Mucosa of rectum (tissue), 2 donors: ENCODE results near the gene PHF5A.

Source experiments
- H3K27ac ChIP-seq, 2 donors: one replicate each; pipeline ENCODE4 v1.7.0; 2013; ENCODE audit warnings: inconsistent platforms in 2 of 2, low read depth in 2 of 2, low read length in 2 of 2
- H3K27me3 ChIP-seq, 2 donors: one replicate each; pipeline ENCODE4 v1.7.0; 2013; ENCODE audit warnings: low read length in 2 of 2; ENCODE audit not compliant: control insufficient read depth in 2 of 2, insufficient read depth in 2 of 2
- H3K36me3 ChIP-seq, 2 donors: one replicate each; pipeline ENCODE4 v1.7.0; 2013; ENCODE audit warnings: low read length in 2 of 2; ENCODE audit not compliant: control insufficient read depth in 2 of 2, insufficient read depth in 2 of 2
- H3K4me1 ChIP-seq, 2 donors: one replicate each; pipeline ENCODE4 v1.7.0; 2013; ENCODE audit warnings: low read length in 2 of 2, mild to moderate bottlenecking in 1 of 2; ENCODE audit not compliant: control insufficient read depth in 2 of 2, insufficient read depth in 2 of 2
- H3K4me3 ChIP-seq, 2 donors: one replicate each; pipeline ENCODE4 v1.7.0; 2013; ENCODE audit warnings: low read length in 2 of 2
- H3K9ac ChIP-seq, 2 donors: one replicate each; pipeline ENCODE4 v1.7.0; 2013; ENCODE audit warnings: low read length in 2 of 2, low read depth in 1 of 2, mild to moderate bottlenecking in 1 of 2
- H3K9me3 ChIP-seq, 2 donors: one replicate each; pipeline ENCODE4 v1.7.0; 2013; ENCODE audit warnings: low read length in 2 of 2; ENCODE audit not compliant: control insufficient read depth in 2 of 2
- donor health status: healthy.
- donor health status: Normal muscosa, but diverticular disease.

The PHF5A gene

GRCh38 chr22:41488076-41488475 lies 19.6 kb upstream of the PHF5A start:
- Histone ChIP-seq H3K36me3 (peaks cover 0 to 6% of the 10 kb centered on the region in 2 donors), H3K27me3 (no peaks in the 10 kb centered on the region), H3K9me3 (no peaks in the 10 kb centered on the region), H3K27ac (no peak overlapping the region), H3K9ac (peak overlapping the region in 1 of 2 donors; percentile 10), H3K4me3 (no peak overlapping the region), H3K4me1 (peaks cover 7 to 22% of the 10 kb centered on the region in 2 donors)

GRCh38 chr22:41487037-41487935 lies 18.8 kb upstream of the PHF5A start:
- H3K27me3 ChIP-seq: no peaks in the 10 kb centered on the region
- peaks cover 7 to 22% of the 10 kb centered on the region in 2 donors for H3K4me1 ChIP-seq
- no peak overlapping the region for H3K27ac ChIP-seq
- H3K9me3 ChIP-seq: no peaks in the 10 kb centered on the region
- H3K4me3 ChIP-seq: no peak overlapping the region
- no peak overlapping the region for H3K9ac ChIP-seq
- H3K36me3 ChIP-seq: peaks cover 0 to 6% of the 10 kb centered on the region in 2 donors

GRCh38 chr22:41485033-41485432 lies 16.5 kb upstream of the PHF5A start:
- H3K27ac ChIP-seq: peak overlapping the region; percentile 45 to 49
- peaks cover 14 to 16% of the 10 kb centered on the region in 2 donors for H3K4me1 ChIP-seq
- no peaks in the 10 kb centered on the region for H3K9me3 ChIP-seq
- H3K27me3 ChIP-seq: no peaks in the 10 kb centered on the region
- H3K36me3 ChIP-seq: peaks cover 0 to 10% of the 10 kb centered on the region in 2 donors
- H3K4me3 ChIP-seq: peak overlapping the region in 1 of 2 donors; percentile 39
- H3K9ac ChIP-seq: no peak overlapping the region

GRCh38 chr22:41482319-41482935 lies 13.9 kb upstream of the PHF5A start:
- Histone ChIP-seq H3K9me3 (no peaks in the 10 kb centered on the region), H3K9ac (no peak overlapping the region), H3K36me3 (peaks cover 2 to 12% of the 10 kb centered on the region in 2 donors), H3K4me3 (no peak overlapping the region), H3K4me1 (peaks cover 5 to 20% of the 10 kb centered on the region in 2 donors), H3K27ac (peak overlapping the region; percentile 17 to 51), H3K27me3 (no peaks in the 10 kb centered on the region)

GRCh38 chr22:41481925-41482318 lies 13.4 kb upstream of the PHF5A start:
- H3K4me1 ChIP-seq: peaks cover 5 to 20% of the 10 kb centered on the region in 2 donors
- no peak overlapping the region for H3K27ac ChIP-seq
- no peak overlapping the region for H3K4me3 ChIP-seq

GRCh38 chr22:41481131-41481830 lies 12.8 kb upstream of the PHF5A start:
- peaks cover 5 to 20% of the 10 kb centered on the region in 2 donors for H3K4me1 ChIP-seq
- no peaks in the 10 kb centered on the region for H3K27me3 ChIP-seq
- no peak overlapping the region for H3K27ac ChIP-seq
- peaks cover 4 to 14% of the 10 kb centered on the region in 2 donors for H3K36me3 ChIP-seq
- no peak overlapping the region for H3K4me3 ChIP-seq
- no peaks in the 10 kb centered on the region for H3K9me3 ChIP-seq
- no peak overlapping the region for H3K9ac ChIP-seq

More at GRCh38 chr22:41481925-41482318, 13.4 kb upstream of the PHF5A start:
- Histone ChIP-seq H3K36me3 (peaks cover 4 to 14% of the 10 kb centered on the region in 2 donors), H3K27me3 (no peaks in the 10 kb centered on the region), H3K9ac (no peak overlapping the region), H3K9me3 (no peaks in the 10 kb centered on the region)

GRCh38 chr22:41480397-41480735 lies 11.9 kb upstream of the PHF5A start:
- H3K36me3 ChIP-seq: peaks cover 4 to 15% of the 10 kb centered on the region in 2 donors
- no peak overlapping the region for H3K4me3 ChIP-seq
- H3K9ac ChIP-seq: no peak overlapping the region
- H3K9me3 ChIP-seq: no peaks in the 10 kb centered on the region
- peak overlapping the region in 1 of 2 donors; percentile 25 for H3K27ac ChIP-seq
- peaks cover 0 to 16% of the 10 kb centered on the region in 2 donors for H3K4me1 ChIP-seq
- no peaks in the 10 kb centered on the region for H3K27me3 ChIP-seq

GRCh38 chr22:41479671-41480396 lies 11.3 kb upstream of the PHF5A start:
- H3K9me3 ChIP-seq: no peaks in the 10 kb centered on the region
- H3K4me1 ChIP-seq: peaks cover 0 to 16% of the 10 kb centered on the region in 2 donors
- H3K36me3 ChIP-seq: peaks cover 4 to 18% of the 10 kb centered on the region in 2 donors
- peak overlapping the region in 1 of 2 donors; percentile 25 for H3K27ac ChIP-seq
- no peak overlapping the region for H3K9ac ChIP-seq
- H3K27me3 ChIP-seq: no peaks in the 10 kb centered on the region
- H3K4me3 ChIP-seq: no peak overlapping the region

GRCh38 chr22:41478891-41479521 lies 10.5 kb upstream of the PHF5A start:
- peaks cover 4 to 18% of the 10 kb centered on the region in 2 donors for H3K36me3 ChIP-seq
- no peak overlapping the region for H3K9ac ChIP-seq
- no peaks in the 10 kb centered on the region for H3K9me3 ChIP-seq
- H3K27ac ChIP-seq: no peak overlapping the region
- H3K4me1 ChIP-seq: peaks cover 0 to 16% of the 10 kb centered on the region in 2 donors
- H3K4me3 ChIP-seq: no peak overlapping the region
- H3K27me3 ChIP-seq: no peaks in the 10 kb centered on the region
